GM19324 (cell line): ENCODE measurements around the gene RPTOR.

Experiments used
- ATAC-seq: cut with Tn5 transposase; IDR thresholded peaks from one replicate; pipeline ENCODE4 v1.9.1; 2021; ENCODE audit warnings: mild to moderate bottlenecking, moderate library complexity; ENCODE audit not compliant: unreplicated experiment, low FRiP score

Gene RPTOR

GRCh38 chr17:80960797-80961452 is 416.3 kb downstream of the RPTOR start:
- no peak for ATAC-seq

DNA sequence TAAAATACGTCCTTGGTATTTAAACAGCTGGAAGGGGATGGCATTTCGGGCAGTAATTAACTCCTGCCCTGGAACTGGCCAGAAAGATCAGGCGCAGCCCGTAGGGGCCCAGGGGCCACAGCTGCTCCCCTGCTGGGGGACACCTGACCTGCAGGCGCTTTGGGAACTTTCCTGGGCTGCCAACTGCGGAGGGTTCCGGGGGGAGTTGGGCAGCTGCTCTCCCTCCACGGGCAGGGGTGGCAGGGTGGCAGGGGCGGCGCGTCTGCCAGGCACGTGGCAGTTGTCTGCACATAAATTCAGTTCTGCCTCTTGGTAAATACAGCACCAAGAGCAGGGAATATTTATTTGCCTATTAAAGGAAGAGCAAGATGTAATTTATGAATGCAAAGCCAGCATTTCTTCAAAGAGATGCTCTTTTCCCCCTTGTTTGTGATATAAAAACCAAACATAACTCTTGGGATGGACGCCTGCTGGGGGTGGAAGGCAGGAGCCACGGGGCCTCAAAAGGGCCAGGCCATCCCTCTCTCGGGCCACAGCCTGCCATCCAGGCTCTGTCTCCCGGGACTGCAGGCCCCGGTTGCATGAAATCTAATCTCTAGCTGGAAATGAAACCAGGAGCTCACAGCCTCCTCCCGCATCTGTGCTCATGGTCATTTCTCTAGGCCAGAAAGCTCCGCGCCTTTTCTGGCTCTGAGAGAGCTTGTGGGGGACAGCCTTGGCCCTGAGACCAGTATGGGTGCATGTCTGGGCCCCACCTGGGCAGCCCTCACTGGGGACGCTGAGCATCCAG is 417.1 kb downstream of the RPTOR start:
- ATAC-seq: no peak

DNA sequence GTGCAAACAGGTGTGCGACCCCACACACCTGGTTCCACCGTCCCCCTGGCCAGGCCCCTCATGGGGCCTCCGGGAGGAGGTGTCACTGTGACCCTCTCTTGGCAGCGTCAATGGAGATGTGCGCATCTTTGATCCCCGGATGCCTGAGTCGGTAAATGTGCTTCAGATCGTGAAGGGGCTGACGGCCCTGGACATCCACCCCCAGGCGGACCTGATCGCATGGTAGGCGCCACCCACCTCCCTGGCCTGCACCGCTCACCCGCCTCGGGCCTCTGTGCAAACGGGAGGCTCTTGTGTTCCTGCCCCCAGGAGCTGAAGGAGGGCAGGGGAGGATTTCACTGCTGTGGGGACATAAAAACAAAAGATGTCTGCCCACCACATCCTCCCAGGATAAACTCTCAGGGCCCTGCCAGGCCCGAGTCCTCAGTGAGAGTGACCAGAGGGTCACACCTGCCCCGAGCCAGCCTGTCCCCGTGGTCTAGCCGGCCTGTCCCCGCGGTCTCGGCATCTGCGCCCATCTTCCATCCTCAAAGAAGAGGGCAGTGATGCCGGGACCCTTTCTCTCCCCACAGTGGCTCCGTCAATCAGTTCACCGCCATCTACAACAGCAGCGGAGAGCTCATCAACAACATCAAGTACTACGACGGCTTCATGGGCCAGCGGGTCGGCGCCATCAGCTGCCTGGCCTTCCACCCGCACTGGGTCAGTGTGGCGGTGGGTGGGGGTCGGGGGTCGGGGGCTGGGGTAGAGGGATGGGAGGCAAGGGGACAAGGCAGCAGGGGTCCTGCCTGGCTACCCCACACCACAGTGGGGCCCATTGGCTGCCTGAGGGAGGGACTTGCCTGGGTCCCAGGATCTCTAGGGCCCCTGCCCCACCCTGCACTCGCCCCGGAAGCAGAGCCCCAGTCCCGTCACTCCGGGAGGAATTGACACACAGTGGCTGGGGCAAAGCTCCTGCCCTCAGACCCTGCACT is 418.0 kb downstream of the RPTOR start:
- ATAC-seq: no peak

- no peak for ATAC-seq
Measured at GRCh38 chr17:80963812-80964543, 419.3 kb downstream of the RPTOR start.

DNA sequence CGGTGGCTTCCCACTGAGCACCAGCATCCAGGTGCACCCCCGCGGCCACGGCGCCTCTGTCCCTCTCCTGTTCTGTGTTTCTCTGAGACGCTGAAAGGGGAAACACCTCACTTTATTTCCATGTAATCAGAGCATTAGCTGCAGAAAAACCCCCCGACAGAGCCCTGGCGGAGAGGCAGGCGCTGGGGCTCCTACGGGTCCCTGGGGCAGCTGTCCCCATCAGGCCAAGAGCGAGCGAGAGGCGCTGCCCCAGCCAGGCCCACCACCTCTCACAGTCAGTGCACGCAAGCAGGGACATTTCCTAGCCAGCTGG is 419.9 kb downstream of the RPTOR start:
- ATAC-seq: no peak

- ATAC-seq: no peak
Measured at GRCh38 chr17:80964859-80965580, 420.4 kb downstream of the RPTOR start.

DNA sequence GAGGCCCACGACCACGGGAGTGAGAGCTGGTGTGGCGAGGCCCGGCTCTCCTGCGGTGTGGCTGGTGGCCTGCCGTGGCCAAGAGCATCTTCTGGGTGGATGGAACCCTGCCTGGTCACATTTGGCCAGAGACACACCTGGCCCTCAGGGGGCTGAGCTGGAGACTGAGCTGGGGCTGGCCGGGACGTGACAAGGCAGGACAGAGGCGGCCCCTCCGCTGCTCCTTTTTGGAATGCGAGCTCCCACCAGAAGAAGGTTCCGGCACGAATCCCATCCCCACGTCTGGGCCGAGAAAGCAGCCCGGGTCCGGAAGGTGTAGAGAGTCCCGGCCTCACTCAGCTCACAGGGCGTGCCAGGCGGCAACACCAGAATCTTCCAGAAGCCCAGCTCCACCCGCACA is 421.0 kb downstream of the RPTOR start:
- ATAC-seq: no peak

- ATAC-seq: no peak
Measured at GRCh38 chr17:80967404-80967872, 422.8 kb downstream of the RPTOR start.

DNA sequence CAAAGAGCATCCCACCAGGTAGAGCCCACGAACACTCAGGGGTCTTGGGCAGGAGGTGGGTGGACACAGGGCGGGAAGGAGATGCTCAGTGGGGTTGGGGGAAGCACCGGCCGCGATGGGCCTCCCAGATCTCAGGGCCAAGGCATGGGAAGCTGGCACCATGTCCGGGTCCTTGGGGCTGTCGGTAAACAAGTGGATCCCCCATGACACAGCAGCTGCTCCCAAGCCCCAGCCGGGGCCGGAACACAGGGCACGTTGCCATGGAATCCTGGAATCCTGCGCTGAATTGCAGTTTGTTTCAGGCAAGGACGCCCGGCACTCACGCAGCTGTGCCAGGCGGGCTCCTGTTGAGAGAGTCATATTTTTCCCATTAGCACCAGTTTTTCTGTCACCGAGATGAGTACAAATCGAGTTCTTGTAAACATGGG is 424.0 kb downstream of the RPTOR start:
- ATAC-seq: no peak

DNA sequence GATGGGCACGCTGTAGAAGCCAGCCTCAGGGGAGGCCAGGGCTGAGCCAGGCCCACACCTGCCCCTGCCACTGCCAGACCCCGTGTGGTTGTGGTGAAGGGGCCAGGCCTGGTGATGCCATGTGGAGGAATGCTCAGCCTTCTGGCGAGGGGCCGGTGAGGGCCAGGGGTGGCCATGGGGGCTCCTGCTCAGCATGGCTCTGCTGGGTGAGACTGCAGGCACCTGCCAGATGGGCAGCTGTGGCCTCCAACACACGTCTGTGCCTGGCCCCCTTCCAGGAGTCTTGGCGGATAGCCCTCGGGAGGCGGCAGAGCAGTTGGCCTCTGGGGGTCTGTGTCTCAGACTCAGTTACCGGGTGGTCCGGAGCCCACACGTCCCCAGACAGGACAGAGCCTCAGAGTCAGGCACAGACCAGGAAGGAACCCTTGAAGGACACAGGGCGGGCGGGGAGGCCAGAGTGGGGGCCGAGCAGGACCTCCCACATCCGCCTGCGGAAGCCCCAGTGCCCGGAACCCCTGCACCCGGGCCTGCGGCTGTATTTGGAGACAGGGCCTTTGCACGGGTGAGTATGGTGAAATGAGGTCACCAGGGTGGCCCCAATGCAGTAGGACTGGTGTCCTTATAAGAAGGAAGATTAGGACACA is 424.5 kb downstream of the RPTOR start:
- no peak for ATAC-seq

- ATAC-seq: no peak
Measured at GRCh38 chr17:80969674-80970043, 425.0 kb downstream of the RPTOR start.

DNA sequence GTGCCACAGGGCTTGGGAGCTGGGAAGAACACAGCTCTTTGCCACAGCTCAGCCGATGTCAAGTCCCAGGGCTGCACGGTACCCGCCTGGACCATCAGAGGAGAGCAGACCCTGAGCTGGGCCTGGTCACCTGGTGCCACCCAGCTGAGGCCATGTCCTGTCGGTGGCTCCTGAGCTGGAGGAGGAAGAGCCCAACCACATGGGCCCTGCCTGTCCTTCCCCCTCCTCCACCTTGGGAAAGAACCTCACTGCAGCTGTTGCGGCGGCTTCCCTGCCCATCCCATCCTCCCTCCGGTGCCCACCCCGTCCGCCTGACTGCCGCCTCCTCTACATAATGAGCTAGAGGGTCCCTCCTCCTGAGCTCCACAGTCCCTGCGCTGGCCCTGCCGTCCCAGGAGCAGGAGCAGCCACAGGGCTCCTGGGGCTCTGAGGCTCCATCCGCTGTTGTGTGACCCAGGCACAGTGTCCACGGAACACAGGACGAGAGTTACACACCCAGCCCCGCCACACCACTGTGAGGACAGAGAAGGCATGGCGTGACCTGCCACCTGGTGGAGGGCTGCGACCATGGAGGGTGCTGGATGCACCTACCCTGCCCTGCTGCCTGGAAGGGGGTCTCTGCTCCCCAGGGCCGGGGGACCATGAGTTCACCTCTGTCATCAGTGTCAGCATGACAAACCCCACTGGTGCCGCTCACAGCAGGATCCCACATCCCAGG is 425.6 kb downstream of the RPTOR start:
- ATAC-seq: no peak

DNA sequence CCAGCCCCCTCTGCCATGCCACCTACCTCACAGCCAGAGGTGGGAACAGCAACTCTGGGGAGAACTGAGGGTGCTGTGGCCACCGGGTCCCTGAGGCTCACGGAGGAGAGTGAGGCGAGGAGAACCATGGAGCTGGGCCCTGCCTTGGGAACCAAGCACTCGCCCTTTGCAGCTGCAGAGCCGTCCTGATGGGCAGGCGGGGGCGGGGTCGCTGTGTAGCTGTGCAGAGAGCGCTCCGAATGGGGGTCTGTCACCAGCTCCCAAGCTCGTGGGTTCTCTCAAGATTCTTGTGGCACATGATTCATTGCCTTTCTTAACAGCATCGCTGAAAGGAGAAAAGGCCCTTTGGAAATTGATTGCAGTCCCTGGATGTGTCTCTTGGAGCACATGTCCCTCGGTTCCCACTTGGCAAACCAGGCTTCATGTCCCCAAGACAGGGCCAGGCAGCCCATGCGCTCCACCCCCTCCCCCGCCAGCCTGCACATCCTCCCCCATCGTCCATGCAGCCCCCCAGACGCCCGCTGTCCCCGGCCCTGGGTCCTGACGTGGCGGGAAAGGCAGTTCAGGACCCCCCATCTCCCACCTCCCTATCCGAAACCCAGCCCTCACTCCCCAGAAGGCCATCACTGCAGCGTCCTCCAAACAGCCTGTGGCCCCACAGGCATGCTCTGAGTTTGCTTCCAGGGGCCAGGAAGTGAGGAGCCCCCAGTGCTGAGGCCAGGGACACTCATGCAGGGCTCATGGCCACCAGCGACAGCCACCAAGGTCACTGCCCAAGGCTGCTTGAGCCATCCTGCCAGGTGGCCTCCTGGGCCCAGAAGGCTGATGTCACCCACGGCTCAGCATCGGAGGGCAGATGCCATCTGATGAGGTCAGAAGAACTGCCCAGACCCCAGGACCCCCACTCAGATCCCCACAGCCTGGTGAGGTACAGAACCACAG is 426.4 kb downstream of the RPTOR start:
- ATAC-seq: no peak

- ATAC-seq: no peak
Measured at GRCh38 chr17:80971704-80972304, 427.2 kb downstream of the RPTOR start.

GRCh38 chr17:80976701-80977100 is 432.1 kb downstream of the RPTOR start:
- no peak for ATAC-seq

GRCh38 chr17:80977172-80977571 is 432.5 kb downstream of the RPTOR start:
- no peak for ATAC-seq
